ENCODE data around the gene ADAM12.

The ADAM12 gene

GRCh38 chr10:126065751-126066377, 322.4 kb downstream of the ADAM12 start:
- Histone ChIP-seq H3K9me3 (ENCODE audit: control insufficient read depth in 1 of 2, low read length in 2 of 2) (no peaks in the 10 kb centered on the region), H3K9ac (ENCODE audit: low read depth in 1 of 2, low read length in 2 of 2) (no peak overlapping the region), H3K27ac (ENCODE audit: low read depth, low read length) (no peak overlapping the region), H3K4me3 (ENCODE audit: low read depth in 1 of 2, low read length in 2 of 2) (no peak overlapping the region), H3K4me1 (ENCODE audit: control insufficient read depth in 1 of 2, insufficient read depth in 2 of 2, low read length in 2 of 2) (no peaks in the 10 kb centered on the region), H3K27me3 (ENCODE audit: control insufficient read depth in 1 of 2, insufficient read depth in 2 of 2, low read length in 2 of 2) (peaks cover 0 to 2% of the 10 kb centered on the region in 2 donors), H3K36me3 (ENCODE audit: control insufficient read depth in 1 of 2, insufficient read depth in 2 of 2, low read length in 2 of 2) (no peaks in the 10 kb centered on the region)

- Histone ChIP-seq H3K9ac (ENCODE audit: low read depth in 1 of 2, low read length in 2 of 2) (no peak overlapping the region), H3K27me3 (ENCODE audit: control insufficient read depth in 1 of 2, insufficient read depth in 2 of 2, low read length in 2 of 2) (peaks cover 0 to 2% of the 10 kb centered on the region in 2 donors), H3K36me3 (ENCODE audit: control insufficient read depth in 1 of 2, insufficient read depth in 2 of 2, low read length in 2 of 2) (no peaks in the 10 kb centered on the region), H3K4me1 (ENCODE audit: control insufficient read depth in 1 of 2, insufficient read depth in 2 of 2, low read length in 2 of 2) (no peaks in the 10 kb centered on the region), H3K4me3 (ENCODE audit: low read depth in 1 of 2, low read length in 2 of 2) (no peak overlapping the region), H3K27ac (ENCODE audit: low read depth, low read length) (no peak overlapping the region), H3K9me3 (ENCODE audit: control insufficient read depth in 1 of 2, low read length in 2 of 2) (no peaks in the 10 kb centered on the region)
Measured at GRCh38 chr10:126064512-126064911, 323.8 kb downstream of the ADAM12 start.

GRCh38 chr10:126063353-126063791, 324.9 kb downstream of the ADAM12 start:
- Histone ChIP-seq H3K9me3 (ENCODE audit: control insufficient read depth in 1 of 2, low read length in 2 of 2) (no peaks in the 10 kb centered on the region), H3K9ac (ENCODE audit: low read depth in 1 of 2, low read length in 2 of 2) (no peak overlapping the region), H3K4me1 (ENCODE audit: control insufficient read depth in 1 of 2, insufficient read depth in 2 of 2, low read length in 2 of 2) (no peaks in the 10 kb centered on the region), H3K27me3 (ENCODE audit: control insufficient read depth in 1 of 2, insufficient read depth in 2 of 2, low read length in 2 of 2) (peaks cover 0 to 2% of the 10 kb centered on the region in 2 donors), H3K4me3 (ENCODE audit: low read depth in 1 of 2, low read length in 2 of 2) (no peak overlapping the region), H3K36me3 (ENCODE audit: control insufficient read depth in 1 of 2, insufficient read depth in 2 of 2, low read length in 2 of 2) (no peaks in the 10 kb centered on the region), H3K27ac (ENCODE audit: low read depth, low read length) (no peak overlapping the region)

GRCh38 chr10:126062131-126063032, 325.9 kb downstream of the ADAM12 start:
- Histone ChIP-seq H3K4me1 (ENCODE audit: control insufficient read depth in 1 of 2, insufficient read depth in 2 of 2, low read length in 2 of 2) (no peaks in the 10 kb centered on the region), H3K36me3 (ENCODE audit: control insufficient read depth in 1 of 2, insufficient read depth in 2 of 2, low read length in 2 of 2) (no peaks in the 10 kb centered on the region), H3K27ac (ENCODE audit: low read depth, low read length) (no peak overlapping the region), H3K4me3 (ENCODE audit: low read depth in 1 of 2, low read length in 2 of 2) (no peak overlapping the region), H3K27me3 (ENCODE audit: control insufficient read depth in 1 of 2, insufficient read depth in 2 of 2, low read length in 2 of 2) (peaks cover 0 to 2% of the 10 kb centered on the region in 2 donors), H3K9me3 (ENCODE audit: control insufficient read depth in 1 of 2, low read length in 2 of 2) (no peaks in the 10 kb centered on the region), H3K9ac (ENCODE audit: low read depth in 1 of 2, low read length in 2 of 2) (no peak overlapping the region)

GRCh38 chr10:126061526-126061925, 326.8 kb downstream of the ADAM12 start:
- Histone ChIP-seq H3K4me3 (ENCODE audit: low read depth in 1 of 2, low read length in 2 of 2) (no peak overlapping the region), H3K4me1 (ENCODE audit: control insufficient read depth in 1 of 2, insufficient read depth in 2 of 2, low read length in 2 of 2) (no peaks in the 10 kb centered on the region), H3K27me3 (ENCODE audit: control insufficient read depth in 1 of 2, insufficient read depth in 2 of 2, low read length in 2 of 2) (peaks cover 0 to 2% of the 10 kb centered on the region in 2 donors), H3K9me3 (ENCODE audit: control insufficient read depth in 1 of 2, low read length in 2 of 2) (no peaks in the 10 kb centered on the region), H3K9ac (ENCODE audit: low read depth in 1 of 2, low read length in 2 of 2) (no peak overlapping the region), H3K36me3 (ENCODE audit: control insufficient read depth in 1 of 2, insufficient read depth in 2 of 2, low read length in 2 of 2) (no peaks in the 10 kb centered on the region), H3K27ac (ENCODE audit: low read depth, low read length) (no peak overlapping the region)

- no peak overlapping the region for H3K27ac ChIP-seq (ENCODE audit: low read depth, low read length)
- no peak overlapping the region for H3K4me3 ChIP-seq (ENCODE audit: low read depth in 1 of 2, low read length in 2 of 2)
- H3K36me3 ChIP-seq (ENCODE audit: control insufficient read depth in 1 of 2, insufficient read depth in 2 of 2, low read length in 2 of 2): no peaks in the 10 kb centered on the region
- H3K9ac ChIP-seq (ENCODE audit: low read depth in 1 of 2, low read length in 2 of 2): no peak overlapping the region
- no peaks in the 10 kb centered on the region for H3K4me1 ChIP-seq (ENCODE audit: control insufficient read depth in 1 of 2, insufficient read depth in 2 of 2, low read length in 2 of 2)
- peaks cover 0 to 2% of the 10 kb centered on the region in 2 donors for H3K27me3 ChIP-seq (ENCODE audit: control insufficient read depth in 1 of 2, insufficient read depth in 2 of 2, low read length in 2 of 2)
- H3K9me3 ChIP-seq (ENCODE audit: control insufficient read depth in 1 of 2, low read length in 2 of 2): no peaks in the 10 kb centered on the region
Measured at GRCh38 chr10:126060261-126060931, 327.9 kb downstream of the ADAM12 start.

- H3K9ac ChIP-seq (ENCODE audit: low read depth in 1 of 2, low read length in 2 of 2): no peak overlapping the region
- H3K9me3 ChIP-seq (ENCODE audit: control insufficient read depth in 1 of 2, low read length in 2 of 2): no peaks in the 10 kb centered on the region
- H3K27me3 ChIP-seq (ENCODE audit: control insufficient read depth in 1 of 2, insufficient read depth in 2 of 2, low read length in 2 of 2): peaks cover 0 to 2% of the 10 kb centered on the region in 2 donors
- H3K4me3 ChIP-seq (ENCODE audit: low read depth in 1 of 2, low read length in 2 of 2): no peak overlapping the region
- no peak overlapping the region for H3K27ac ChIP-seq (ENCODE audit: low read depth, low read length)
- no peaks in the 10 kb centered on the region for H3K4me1 ChIP-seq (ENCODE audit: control insufficient read depth in 1 of 2, insufficient read depth in 2 of 2, low read length in 2 of 2)
- no peaks in the 10 kb centered on the region for H3K36me3 ChIP-seq (ENCODE audit: control insufficient read depth in 1 of 2, insufficient read depth in 2 of 2, low read length in 2 of 2)
Measured at GRCh38 chr10:126059076-126059826, 329.0 kb downstream of the ADAM12 start.

- H3K27ac ChIP-seq (ENCODE audit: low read depth, low read length): no peak overlapping the region
- H3K9ac ChIP-seq (ENCODE audit: low read depth in 1 of 2, low read length in 2 of 2): no peak overlapping the region
- no peak overlapping the region for H3K4me3 ChIP-seq (ENCODE audit: low read depth in 1 of 2, low read length in 2 of 2)
- H3K36me3 ChIP-seq (ENCODE audit: control insufficient read depth in 1 of 2, insufficient read depth in 2 of 2, low read length in 2 of 2): no peaks in the 10 kb centered on the region
- H3K4me1 ChIP-seq (ENCODE audit: control insufficient read depth in 1 of 2, insufficient read depth in 2 of 2, low read length in 2 of 2): no peaks in the 10 kb centered on the region
- H3K9me3 ChIP-seq (ENCODE audit: control insufficient read depth in 1 of 2, low read length in 2 of 2): no peaks in the 10 kb centered on the region
- H3K27me3 ChIP-seq (ENCODE audit: control insufficient read depth in 1 of 2, insufficient read depth in 2 of 2, low read length in 2 of 2): no peaks in the 10 kb centered on the region
Measured at GRCh38 chr10:126058507-126058906, 329.8 kb downstream of the ADAM12 start.

GRCh38 chr10:126058104-126058503, 330.2 kb downstream of the ADAM12 start:
- no peaks in the 10 kb centered on the region for H3K4me1 ChIP-seq (ENCODE audit: control insufficient read depth in 1 of 2, insufficient read depth in 2 of 2, low read length in 2 of 2)
- no peak overlapping the region for H3K27ac ChIP-seq (ENCODE audit: low read depth, low read length)
- H3K27me3 ChIP-seq (ENCODE audit: control insufficient read depth in 1 of 2, insufficient read depth in 2 of 2, low read length in 2 of 2): no peaks in the 10 kb centered on the region
- no peaks in the 10 kb centered on the region for H3K36me3 ChIP-seq (ENCODE audit: control insufficient read depth in 1 of 2, insufficient read depth in 2 of 2, low read length in 2 of 2)
- H3K9me3 ChIP-seq (ENCODE audit: control insufficient read depth in 1 of 2, low read length in 2 of 2): no peaks in the 10 kb centered on the region
- H3K9ac ChIP-seq (ENCODE audit: low read depth in 1 of 2, low read length in 2 of 2): no peak overlapping the region
- no peak overlapping the region for H3K4me3 ChIP-seq (ENCODE audit: low read depth in 1 of 2, low read length in 2 of 2)
